ENCODE data around the gene KCND3.

DNA sequence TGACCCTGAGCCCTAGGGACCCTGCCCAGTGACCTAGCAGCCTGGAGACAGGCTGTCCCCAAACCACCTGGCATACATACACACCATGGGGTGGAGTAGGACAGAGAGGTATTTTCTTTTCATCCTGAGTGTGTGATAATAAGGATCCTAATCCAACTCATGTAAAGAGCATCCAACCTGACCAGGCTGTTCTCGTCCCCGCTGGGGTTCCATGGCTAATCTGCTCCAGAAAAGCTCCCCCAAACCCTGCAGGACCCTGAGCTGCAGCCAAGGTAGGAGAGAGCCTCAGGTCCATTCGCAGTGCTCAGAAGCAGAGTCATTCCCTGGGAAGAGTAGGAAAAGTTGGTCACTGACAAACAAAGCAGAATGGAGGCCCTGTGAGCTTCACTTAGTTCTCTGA lies 31.4 kb downstream of the KCND3 start:
- TF ChIP-seq, protein P1, sequence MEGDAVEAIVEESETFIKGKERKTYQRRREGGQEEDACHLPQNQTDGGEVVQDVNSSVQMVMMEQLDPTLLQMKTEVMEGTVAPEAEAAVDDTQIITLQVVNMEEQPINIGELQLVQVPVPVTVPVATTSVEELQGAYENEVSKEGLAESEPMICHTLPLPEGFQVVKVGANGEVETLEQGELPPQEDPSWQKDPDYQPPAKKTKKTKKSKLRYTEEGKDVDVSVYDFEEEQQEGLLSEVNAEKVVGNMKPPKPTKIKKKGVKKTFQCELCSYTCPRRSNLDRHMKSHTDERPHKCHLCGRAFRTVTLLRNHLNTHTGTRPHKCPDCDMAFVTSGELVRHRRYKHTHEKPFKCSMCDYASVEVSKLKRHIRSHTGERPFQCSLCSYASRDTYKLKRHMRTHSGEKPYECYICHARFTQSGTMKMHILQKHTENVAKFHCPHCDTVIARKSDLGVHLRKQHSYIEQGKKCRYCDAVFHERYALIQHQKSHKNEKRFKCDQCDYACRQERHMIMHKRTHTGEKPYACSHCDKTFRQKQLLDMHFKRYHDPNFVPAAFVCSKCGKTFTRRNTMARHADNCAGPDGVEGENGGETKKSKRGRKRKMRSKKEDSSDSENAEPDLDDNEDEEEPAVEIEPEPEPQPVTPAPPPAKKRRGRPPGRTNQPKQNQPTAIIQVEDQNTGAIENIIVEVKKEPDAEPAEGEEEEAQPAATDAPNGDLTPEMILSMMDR (conservative IDR thresholded peaks at IDR 0.05): no peak
- TF ChIP-seq ZFX (IDR thresholded peaks at IDR 0.05): no peak
